H9 (cell line): Measurements from ENCODE around the gene GABRR3. TPM values are rescaled to one million over a fixed set of nuclear protein-coding genes. Genes with fewer than 3 reads are reported as not detected.

Experiments used
- DNase-seq: peaks from one replicate; pipeline ENCODE4 v3.0.0-alpha.2; 2017
- H2AFZ ChIP-seq: one replicate; pipeline ENCODE4 v1.6.1; 2013; ENCODE audit warnings: mild to moderate bottlenecking, low read length, control low read depth, moderate library complexity
- H2AK5ac ChIP-seq: 2 replicates; pipeline ENCODE4 v1.6.1; 2013; ENCODE audit warnings: low read length, control low read depth, mixed read lengths; ENCODE audit not compliant: insufficient read length
- H2BK120ac ChIP-seq: one replicate; pipeline ENCODE4 v1.6.1; 2013; ENCODE audit warnings: low read depth, mild to moderate bottlenecking, low read length, control low read depth, inconsistent platforms; ENCODE audit not compliant: poor library complexity, severe bottlenecking
- H2BK12ac ChIP-seq: 2 replicates; pipeline ENCODE4 v1.6.1; 2013; ENCODE audit warnings: low read length, control low read depth, mixed read lengths, low read depth; ENCODE audit not compliant: insufficient read length
- H2BK15ac ChIP-seq: 2 replicates; pipeline ENCODE4 v1.6.1; 2013; ENCODE audit warnings: low read depth, low read length, control low read depth
- H2BK20ac ChIP-seq: one replicate; pipeline ENCODE4 v1.6.1; 2013; ENCODE audit warnings: low read depth, mild to moderate bottlenecking, low read length, control low read depth, inconsistent platforms; ENCODE audit not compliant: poor library complexity, severe bottlenecking
- H2BK5ac ChIP-seq: 2 replicates; pipeline ENCODE4 v1.6.1; 2013; ENCODE audit warnings: low read length, control low read depth, mixed read lengths; ENCODE audit not compliant: insufficient read length
- H3K14ac ChIP-seq: 2 replicates; pipeline ENCODE4 v1.6.1; 2013; ENCODE audit warnings: low read length, control low read depth; ENCODE audit not compliant: insufficient read depth
- H3K18ac ChIP-seq: 2 replicates; pipeline ENCODE4 v1.6.1; 2013; ENCODE audit warnings: low read depth, mild to moderate bottlenecking, mixed read lengths, low read length, control low read depth; ENCODE audit not compliant: insufficient read length
- H3K23ac ChIP-seq: 2 replicates; pipeline ENCODE4 v1.6.1; 2013; ENCODE audit warnings: low read length, control low read depth, mixed read lengths, low read depth; ENCODE audit not compliant: insufficient read length
- H3K23me2 ChIP-seq: 2 replicates; pipeline ENCODE4 v1.6.1; 2013; ENCODE audit warnings: low read depth, mild to moderate bottlenecking, mixed read lengths, low read length, control low read depth; ENCODE audit not compliant: insufficient read length, poor library complexity, severe bottlenecking
- H3K27ac ChIP-seq: 2 replicates; pipeline ENCODE4 v1.5.1; 2013; ENCODE audit warnings: low read length, control low read depth, mixed read lengths, low read depth; ENCODE audit not compliant: insufficient read length
- H3K27me3 ChIP-seq: 2 replicates; pipeline ENCODE4 v1.6.1; 2013; ENCODE audit warnings: low read length, control low read depth, inconsistent platforms; ENCODE audit not compliant: insufficient read depth
- H3K4ac ChIP-seq: 2 replicates; pipeline ENCODE4 v1.6.1; 2013; ENCODE audit warnings: low read depth, mild to moderate bottlenecking, control low read depth, inconsistent platforms, low read length, moderate library complexity
- H3K4me1 ChIP-seq: 2 replicates; pipeline ENCODE4 v1.6.1; 2013; ENCODE audit warnings: low read length, control low read depth, inconsistent platforms; ENCODE audit not compliant: insufficient read depth
- H3K4me2 ChIP-seq: 2 replicates; pipeline ENCODE4 v1.6.1; 2013; ENCODE audit warnings: low read length, control low read depth, mixed read lengths; ENCODE audit not compliant: insufficient read length, insufficient read depth
- H3K56ac ChIP-seq: 2 replicates; pipeline ENCODE4 v1.6.1; 2013; ENCODE audit warnings: low read depth, mild to moderate bottlenecking, mixed read lengths, low read length, control low read depth; ENCODE audit not compliant: insufficient read length
- H3K79me1 ChIP-seq: 2 replicates; pipeline ENCODE4 v1.6.1; 2013; ENCODE audit warnings: low read depth, mild to moderate bottlenecking, moderate library complexity, low read length, control low read depth, inconsistent platforms; ENCODE audit not compliant: insufficient read depth, poor library complexity, severe bottlenecking
- H3K79me2 ChIP-seq: 2 replicates; pipeline ENCODE4 v1.6.1; 2013; ENCODE audit warnings: low read length, control low read depth, inconsistent platforms; ENCODE audit not compliant: insufficient read depth
- H3K9ac ChIP-seq: 2 replicates; pipeline ENCODE4 v1.6.1; 2013; ENCODE audit warnings: low read length, control low read depth, mixed read lengths; ENCODE audit not compliant: insufficient read length; ENCODE audit errors: extremely low read depth
- H3K9me3 ChIP-seq: one replicate; pipeline ENCODE4 v1.6.1; 2013; ENCODE audit warnings: low read depth, low read length, inconsistent platforms; ENCODE audit not compliant: control insufficient read depth
- H3T11ph ChIP-seq: one replicate; pipeline ENCODE4 v1.6.1; 2013; ENCODE audit warnings: mild to moderate bottlenecking, low read length, control low read depth, inconsistent platforms
- H4K20me1 ChIP-seq: one replicate; pipeline ENCODE4 v1.6.1; 2013; ENCODE audit not compliant: control insufficient read depth, insufficient read length, insufficient read depth
- H4K5ac ChIP-seq: 2 replicates; pipeline ENCODE4 v1.6.1; 2013; ENCODE audit warnings: low read depth, mild to moderate bottlenecking, mixed read lengths, low read length, control low read depth; ENCODE audit not compliant: insufficient read length
- H4K8ac ChIP-seq: replicated peaks from 2 replicates; pipeline ENCODE4 v1.6.1; 2013; ENCODE audit warnings: low read length, control low read depth, mixed read lengths, low read depth; ENCODE audit not compliant: insufficient read length
- H4K91ac ChIP-seq: 2 replicates; pipeline ENCODE4 v1.6.1; 2013; ENCODE audit warnings: low read depth, mild to moderate bottlenecking, moderate library complexity, mixed read lengths, low read length, control low read depth; ENCODE audit not compliant: insufficient read length
- H3K27ac Mint-ChIP-seq, 3 experiments: 2 replicates in 2 of 3; 3 replicates in 1 of 3; pipeline ENCODE4 v1.8.0; 2020 to 2021; ENCODE audit warnings: mixed read lengths in 3 of 3, mild to moderate bottlenecking in 1 of 3, moderate library complexity in 1 of 3
- H3K27me3 Mint-ChIP-seq: 2 replicates; pipeline ENCODE4 v1.8.0; 2021; ENCODE audit warnings: low read depth, mild to moderate bottlenecking, moderate library complexity, mixed read lengths
- H3K36me3 Mint-ChIP-seq, 3 experiments: 2 replicates in 2 of 3; 3 replicates in 1 of 3; pipeline ENCODE4 v1.8.0; 2020 to 2021; ENCODE audit warnings: low read depth in 3 of 3, mixed read lengths in 3 of 3; ENCODE audit not compliant: insufficient read depth in 1 of 3
- H3K4me1 Mint-ChIP-seq, 2 experiments: 2 replicates each; pipeline ENCODE4 v1.8.0; 2020; ENCODE audit warnings: mixed read lengths in 2 of 2
- H3K4me3 Mint-ChIP-seq, 2 experiments: 2 replicates in 1 of 2; 3 replicates in 1 of 2; pipeline ENCODE4 v1.8.0; 2020 to 2021; ENCODE audit warnings: mild to moderate bottlenecking in 2 of 2, mixed read lengths in 2 of 2, moderate library complexity in 1 of 2
- H3K9me3 Mint-ChIP-seq, 2 experiments: 2 replicates in 1 of 2; 3 replicates in 1 of 2; pipeline ENCODE4 v1.8.0; 2020; ENCODE audit warnings: mild to moderate bottlenecking in 2 of 2, mixed read lengths in 2 of 2, moderate library complexity in 1 of 2
- WGBS: extraction: QIAGEN DNeasy Blood & Tissue Kit; methylation state at CpG from one replicate; pipeline ENCODE4 v1.1.7; 2013; ENCODE audit warnings: missing lambda C conversion rate, low lambda C conversion rate, mixed read lengths; ENCODE audit not compliant: insufficient read length; ENCODE audit errors: extremely low coverage; 5-methylcytosine and 5-hydroxymethylcytosine counted together
- total RNA-seq: library from RNA; stranded (reverse); gene quantifications from 2 replicates; pipeline ENCODE4 v1.2.1, GENCODE V29; 2021
- TF ChIP-seq, protein P1 (sequence below): fragments of 200-600 bp; sonication (generic); conservative IDR thresholded peaks from 3 replicates; pipeline ENCODE4 v1.8.0; 2021; ENCODE audit warnings: antibody characterized with exemption, mild to moderate bottlenecking

The GABRR3 gene
- total RNA-seq, 1 experiment from 2014 or later: not detected

DNA sequence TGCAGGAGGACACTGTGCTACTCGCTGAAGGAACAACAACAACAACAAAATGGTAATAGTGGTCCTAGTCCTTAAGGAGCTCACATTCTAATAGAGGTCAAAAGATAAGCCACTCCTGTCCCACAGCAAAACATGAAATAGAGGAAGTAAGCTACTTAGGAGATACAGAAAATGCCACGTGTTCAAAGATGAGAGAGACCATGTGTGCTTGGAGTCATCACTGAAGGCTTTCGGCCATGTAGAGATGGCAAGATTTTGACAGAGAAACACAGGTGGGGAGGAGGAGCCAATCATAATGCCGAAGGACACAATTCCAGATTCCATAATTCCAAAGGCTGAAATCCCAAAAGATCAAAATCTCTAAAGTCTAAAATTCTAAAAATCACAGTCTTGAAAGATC lies 38.1 kb downstream of the GABRR3 start:
- no peak overlapping the region for H2BK15ac ChIP-seq
- H3K56ac ChIP-seq: no peak overlapping the region
- H4K20me1 ChIP-seq: no peaks in the 10 kb centered on the region
- H3K18ac ChIP-seq: no peak overlapping the region
- no peak overlapping the region for H2BK5ac ChIP-seq
- no peak overlapping the region for H4K91ac ChIP-seq
- H3K23ac ChIP-seq: no peak overlapping the region
- H3K27ac Mint-ChIP-seq: no peak overlapping the region
- H3K9me3 Mint-ChIP-seq: no peaks in the 10 kb centered on the region
- H3K36me3 Mint-ChIP-seq: no peaks in the 10 kb centered on the region
- H3K4me1 ChIP-seq: peaks cover 4% of the 10 kb centered on the region; the same call in 1 of the 2 replicates
- H3K4me1 Mint-ChIP-seq: peaks cover 21 to 24% of the 10 kb centered on the region in 2 experiments
- H3T11ph ChIP-seq: no peak overlapping the region
- no peak overlapping the region for H3K4ac ChIP-seq
- no peaks in the 10 kb centered on the region for H3K23me2 ChIP-seq
- H3K79me1 ChIP-seq: no peaks in the 10 kb centered on the region
- H3K27me3 Mint-ChIP-seq: no peaks in the 10 kb centered on the region
- no peak overlapping the region for H2AK5ac ChIP-seq
- no peak overlapping the region for H3K14ac ChIP-seq
- H3K4me3 Mint-ChIP-seq: no peak overlapping the region
- TF ChIP-seq, protein P1, sequence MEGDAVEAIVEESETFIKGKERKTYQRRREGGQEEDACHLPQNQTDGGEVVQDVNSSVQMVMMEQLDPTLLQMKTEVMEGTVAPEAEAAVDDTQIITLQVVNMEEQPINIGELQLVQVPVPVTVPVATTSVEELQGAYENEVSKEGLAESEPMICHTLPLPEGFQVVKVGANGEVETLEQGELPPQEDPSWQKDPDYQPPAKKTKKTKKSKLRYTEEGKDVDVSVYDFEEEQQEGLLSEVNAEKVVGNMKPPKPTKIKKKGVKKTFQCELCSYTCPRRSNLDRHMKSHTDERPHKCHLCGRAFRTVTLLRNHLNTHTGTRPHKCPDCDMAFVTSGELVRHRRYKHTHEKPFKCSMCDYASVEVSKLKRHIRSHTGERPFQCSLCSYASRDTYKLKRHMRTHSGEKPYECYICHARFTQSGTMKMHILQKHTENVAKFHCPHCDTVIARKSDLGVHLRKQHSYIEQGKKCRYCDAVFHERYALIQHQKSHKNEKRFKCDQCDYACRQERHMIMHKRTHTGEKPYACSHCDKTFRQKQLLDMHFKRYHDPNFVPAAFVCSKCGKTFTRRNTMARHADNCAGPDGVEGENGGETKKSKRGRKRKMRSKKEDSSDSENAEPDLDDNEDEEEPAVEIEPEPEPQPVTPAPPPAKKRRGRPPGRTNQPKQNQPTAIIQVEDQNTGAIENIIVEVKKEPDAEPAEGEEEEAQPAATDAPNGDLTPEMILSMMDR: no peak
- no peaks in the 10 kb centered on the region for H3K27me3 ChIP-seq
- H2BK120ac ChIP-seq: no peak overlapping the region
- H3K4me2 ChIP-seq: no peak overlapping the region
- no peaks in the 10 kb centered on the region for H3K79me2 ChIP-seq
- DNase-seq: no peak
- H4K5ac ChIP-seq: no peak overlapping the region
- no peak overlapping the region for H3K9ac ChIP-seq
- H3K9me3 ChIP-seq: no peaks in the 10 kb centered on the region
- H2BK20ac ChIP-seq: no peak overlapping the region
- H2AFZ ChIP-seq: no peak overlapping the region
- H3K27ac ChIP-seq: no peak overlapping the region
- H4K8ac ChIP-seq: no peak overlapping the region
- no CpG with 5 or more reads among the region's 4 CpGs for WGBS
- H2BK12ac ChIP-seq: no peak overlapping the region
